H1 (cell line): ENCODE data around the gene TSPAN9. TPM values are rescaled to one million over a fixed set of nuclear protein-coding genes. Genes with fewer than 3 reads are reported as not detected.

ENCODE experiments used
- CTCF ChIA-PET: fragments of 300-600 bp; sonication (Branson Sonifier 250); formaldehyde crosslinking; loops from one replicate; lab custom pipeline; 2021; ENCODE audit not compliant: partially characterized antibody; lab: Charles Lee
- POLR2A ChIA-PET: fragments of 300-600 bp; sonication (Branson Sonifier 250); formaldehyde crosslinking; loops from one replicate; lab custom pipeline; 2021; ENCODE audit warnings: inconsistent platforms; ENCODE audit not compliant: partially characterized antibody; lab: Charles Lee
- DNase-seq, 2 experiments: peaks; one replicate each; pipeline versions ENCODE4 v3.0.0 to v3.0.0-alpha.2; 2010 to 2022; ENCODE audit warnings: low spot score in 2 of 2, low read depth in 1 of 2, mixed read lengths in 1 of 2
- FAIRE-seq: peaks from 2 replicates; lab custom pipeline; 2011; peaks lifted over from hg19 to GRCh38; lab: Jason Lieb, UNC
- H2AFZ ChIP-seq: 2 replicates; pipeline ENCODE4 v1.8.1; 2012; ENCODE audit warnings: low read length, inconsistent platforms
- H2AK5ac ChIP-seq: 2 replicates; pipeline ENCODE4 v1.6.1; 2013; ENCODE audit warnings: low read depth, low read length
- H2BK120ac ChIP-seq: replicated peaks from 2 replicates; pipeline ENCODE3; 2013; ENCODE audit warnings: low read depth, low read length, inconsistent platforms
- H2BK12ac ChIP-seq: 2 replicates; pipeline ENCODE4 v1.6.1; 2013; ENCODE audit warnings: low read depth, low read length
- H2BK15ac ChIP-seq: 2 replicates; pipeline ENCODE4 v1.6.1; 2013; ENCODE audit warnings: low read length
- H2BK20ac ChIP-seq: 2 replicates; pipeline ENCODE4 v1.6.1; 2013; ENCODE audit warnings: low read length
- H2BK5ac ChIP-seq: 2 replicates; pipeline ENCODE4 v1.6.1; 2013; ENCODE audit warnings: low read depth, low read length
- H3K14ac ChIP-seq: 2 replicates; pipeline ENCODE4 v1.6.1; 2013; ENCODE audit warnings: inconsistent platforms; ENCODE audit not compliant: insufficient read length
- H3K18ac ChIP-seq: 2 replicates; pipeline ENCODE4 v1.6.1; 2013; ENCODE audit warnings: low read length; ENCODE audit errors: extremely low read depth
- H3K23ac ChIP-seq: 2 replicates; pipeline ENCODE4 v1.6.1; 2013; ENCODE audit warnings: inconsistent platforms; ENCODE audit not compliant: insufficient read length
- H3K23me2 ChIP-seq: 2 replicates; pipeline ENCODE4 v1.6.1; 2013; ENCODE audit warnings: low read depth, low read length
- H3K27ac ChIP-seq: 2 replicates; pipeline ENCODE4 v1.6.1; 2011; ENCODE audit warnings: low read depth, low read length, inconsistent platforms
- H3K27me3 ChIP-seq, 4 experiments: replicated peaks in 1 of 4; 1 replicate in 1 of 4; 2 replicates in 3 of 4; pipeline versions ENCODE4 v1.6.1 to v1.8.1; 2011 to 2013; ENCODE audit warnings: low read length in 3 of 4, mild to moderate bottlenecking in 3 of 4, inconsistent platforms in 2 of 4, mixed read lengths in 2 of 4, moderate library complexity in 1 of 4; ENCODE audit not compliant: control insufficient read depth in 3 of 4, insufficient read depth in 3 of 4; ENCODE audit errors: extremely low read depth in 1 of 4
- H3K36me3 ChIP-seq, 4 experiments: 2 replicates each; pipeline versions ENCODE4 v1.6.1 to v1.8.1; 2011 to 2013; ENCODE audit warnings: mild to moderate bottlenecking in 4 of 4, low read length in 3 of 4, moderate library complexity in 2 of 4, control low read depth in 1 of 4, inconsistent platforms in 1 of 4; ENCODE audit not compliant: insufficient read depth in 4 of 4, control insufficient read depth in 2 of 4
- H3K4ac ChIP-seq: replicated peaks from 2 replicates; pipeline ENCODE3; 2013; ENCODE audit warnings: low read length, low read depth, mixed read lengths, inconsistent platforms; ENCODE audit not compliant: insufficient read length
- H3K4me1 ChIP-seq, 4 experiments: replicated peaks in 1 of 4; 1 replicate in 1 of 4; 2 replicates in 3 of 4; pipeline versions ENCODE4 v1.6.1 to v1.8.1; 2011 to 2013; ENCODE audit warnings: low read length in 3 of 4, inconsistent platforms in 2 of 4, mixed read lengths in 1 of 4; ENCODE audit not compliant: insufficient read depth in 4 of 4, control insufficient read depth in 3 of 4
- H3K4me2 ChIP-seq, 2 experiments: 2 replicates each; pipeline versions ENCODE4 v1.6.1 to v1.8.1; 2011 to 2013; ENCODE audit warnings: low read depth in 2 of 2, low read length in 2 of 2, control low read depth in 1 of 2, inconsistent platforms in 1 of 2, mild to moderate bottlenecking in 1 of 2; ENCODE audit not compliant: insufficient read depth in 1 of 2
- H3K4me3 ChIP-seq, 4 experiments: fragments of 200-600, 300-600 bp in 1 of 4; sonication (generic), shearing (Covaris generic), sonication (Bioruptor Twin) in 1 of 4; 2 replicates each; pipeline versions ENCODE4 v1.5.1 to v1.8.1; 2011 to 2016; ENCODE audit warnings: low read length in 4 of 4, low read depth in 3 of 4, control low read depth in 2 of 4, inconsistent platforms in 2 of 4, mild to moderate bottlenecking in 2 of 4, mixed read lengths in 1 of 4, moderate library complexity in 1 of 4; ENCODE audit not compliant: insufficient read depth in 2 of 4; ENCODE audit errors: extremely low read depth in 1 of 4
- H3K56ac ChIP-seq: replicated peaks from 2 replicates; pipeline ENCODE3; 2013; ENCODE audit warnings: low read depth, mild to moderate bottlenecking, mixed read lengths, low read length, inconsistent platforms; ENCODE audit not compliant: insufficient read length
- H3K79me1 ChIP-seq: 2 replicates; pipeline ENCODE4 v1.6.1; 2013; ENCODE audit warnings: low read depth, low read length, control low read depth
- H3K79me2 ChIP-seq, 2 experiments: 2 replicates each; pipeline versions ENCODE4 v1.6.1 to v1.8.1; 2012 to 2013; ENCODE audit warnings: low read length in 2 of 2, mild to moderate bottlenecking in 2 of 2, inconsistent platforms in 1 of 2; ENCODE audit not compliant: insufficient read depth in 2 of 2, control insufficient read depth in 1 of 2
- H3K9ac ChIP-seq, 4 experiments: replicated peaks in 1 of 4; 1 replicate in 1 of 4; 2 replicates in 3 of 4; pipeline versions ENCODE4 v1.6.1 to v1.8.1; 2011 to 2013; ENCODE audit warnings: low read depth in 3 of 4, low read length in 3 of 4, control low read depth in 2 of 4, mild to moderate bottlenecking in 2 of 4, moderate library complexity in 2 of 4, inconsistent platforms in 1 of 4; ENCODE audit errors: extremely low read depth in 1 of 4
- H3K9me3 ChIP-seq, 2 experiments: 2 replicates each; pipeline versions ENCODE4 v1.6.1 to v1.8.1; 2012 to 2013; ENCODE audit warnings: mild to moderate bottlenecking in 2 of 2, moderate library complexity in 2 of 2, control low read depth in 1 of 2, inconsistent platforms in 1 of 2, low read depth in 1 of 2, low read length in 1 of 2, mixed read lengths in 1 of 2; ENCODE audit not compliant: insufficient read depth in 2 of 2
- H4K20me1 ChIP-seq, 2 experiments: replicated peaks in 1 of 2; 2 replicates each; pipeline versions ENCODE3 to v1.8.1; 2011 to 2013; ENCODE audit warnings: inconsistent platforms in 2 of 2, low read length in 2 of 2, mild to moderate bottlenecking in 1 of 2; ENCODE audit not compliant: insufficient read depth in 2 of 2, control insufficient read depth in 1 of 2
- H4K5ac ChIP-seq: 2 replicates; pipeline ENCODE4 v1.6.1; 2013; ENCODE audit warnings: low read length, low read depth, mixed read lengths, inconsistent platforms; ENCODE audit not compliant: insufficient read length
- H4K8ac ChIP-seq: 2 replicates; pipeline ENCODE4 v1.8.0; 2013; ENCODE audit warnings: mild to moderate bottlenecking, moderate library complexity, low read length, inconsistent platforms; ENCODE audit not compliant: insufficient read depth; ENCODE audit errors: extremely low read depth
- H4K91ac ChIP-seq: replicated peaks from 2 replicates; pipeline ENCODE3; 2013; ENCODE audit warnings: low read length, mixed read lengths, inconsistent platforms; ENCODE audit not compliant: insufficient read length
- JUND ChIP-seq: IDR thresholded peaks from 2 replicates; pipeline ENCODE4 v1.6.1; 2011; ENCODE audit warnings: mild to moderate bottlenecking, improper control_type of control experiment, low read length
- MAFK ChIP-seq: IDR thresholded peaks from 2 replicates; pipeline ENCODE4 v1.6.1; 2012; ENCODE audit warnings: low read depth, mild to moderate bottlenecking, improper control_type of control experiment, low read length
- RAD21 ChIP-seq, 2 experiments: IDR thresholded peaks in 1 of 2; conservative IDR thresholded peaks in 1 of 2; 2 replicates each; pipeline ENCODE4 v1.6.1; 2011; ENCODE audit warnings: low read depth in 2 of 2, low read length in 2 of 2, improper control_type of control experiment in 1 of 2, inconsistent platforms in 1 of 2, mild to moderate bottlenecking in 1 of 2, moderate library complexity in 1 of 2
- RFX5 ChIP-seq: IDR thresholded peaks from 2 replicates; pipeline ENCODE4 v1.6.1; 2011; ENCODE audit warnings: low read depth, low read length, improper control_type of control experiment, borderline replicate concordance
- SP1 ChIP-seq: IDR thresholded peaks from 2 replicates; pipeline ENCODE4 v1.6.1; 2011; ENCODE audit warnings: low read depth, low read length
- TBP ChIP-seq: IDR thresholded peaks from 2 replicates; pipeline ENCODE4 v1.6.1; 2011; ENCODE audit warnings: low read depth, low read length, improper control_type of control experiment
- TEAD4 ChIP-seq: IDR thresholded peaks from 2 replicates; pipeline ENCODE4 v1.6.1; 2012; ENCODE audit warnings: low read depth, low read length, inconsistent platforms, mixed read lengths
- YY1 ChIP-seq: IDR thresholded peaks from 2 replicates; pipeline ENCODE4 v1.6.1; 2011; ENCODE audit warnings: low read depth, mild to moderate bottlenecking, low read length
- WGBS, 2 experiments: shearing (Covaris generic) in 1 of 2; methylation state at CpG; one replicate each; pipeline versions ENCODE4 v1.1.6 to v1.1.7; 2013 to 2015; ENCODE audit warnings: low lambda C conversion rate in 2 of 2, mixed read lengths in 2 of 2, inconsistent platforms in 1 of 2, low coverage in 1 of 2, missing lambda C conversion rate in 1 of 2; ENCODE audit not compliant: insufficient replicate concordance in 2 of 2, insufficient coverage in 1 of 2, insufficient read length in 1 of 2; ENCODE audit errors: extremely low coverage in 1 of 2, missing lambda C conversion rate in 1 of 2; 5-methylcytosine and 5-hydroxymethylcytosine counted together
- polyA plus RNA-seq, 7 experiments: library from polyadenylated mRNA; depleted of rRNA in 3 of 7; stranded (reverse) in 5 of 7; unstranded in 2 of 7; fragments of >200 nt in 5 of 7; fragments of 200-250 nt in 2 of 7; gene quantifications; 1 replicate in 5 of 7; 2 replicates in 1 of 7; 4 replicates in 1 of 7; pipeline versions ENCODE4 v1.2.1 to v1.2.3, GENCODE V29; 2011 to 2013; ENCODE audit warnings: missing spikeins in 2 of 7, mixed read lengths in 2 of 7
- total RNA-seq: library from RNA; stranded (reverse); fragmentation: NEBNext Ultra II Directional; extraction: Animal tissue kit (Norgen Biotek cat#: 25700); gene quantifications from 2 replicates; pipeline ENCODE4 v1.2.1, GENCODE V29; 2021

TSPAN9 gene
- total and polyA plus RNA-seq, 2 of the 8 experiments (the other 6 are each of a cell fraction or from before 2014, with no cell fraction given) = 11.5 to 29.1 TPM

GRCh38 chr12:3313675-3314663, 236.8 kb downstream of the TSPAN9 start:
- H4K20me1 ChIP-seq = peaks cover 0 to 1% of the 10 kb centered on the region in 2 experiments
- WGBS, 2 experiments = 67% methylated on average over 13 of the region's 13 CpGs; no CpG with 5 or more reads in 1 of the 2 experiments
- peaks cover 0 to 3% (median 0%) of the 10 kb centered on the region in 4 experiments; a peak in 2 of 7 replicates for H3K4me1 ChIP-seq
- H2BK120ac ChIP-seq = no peak overlapping the region
- H2BK12ac ChIP-seq = no peak overlapping the region
- H2BK15ac ChIP-seq = 0 out of 2 replicates have a peak overlapping the region, but pooled peaks have one; percentile 37
- H3K23ac ChIP-seq = no peak overlapping the region
- H4K8ac ChIP-seq = peak overlapping the region; percentile 37; the same call in 1 of the 2 replicates
- no peak overlapping the region for H2AFZ ChIP-seq
- H3K56ac ChIP-seq = no peak overlapping the region
- CTCF ChIA-PET = interaction anchor here (0.6 to 13.4 kb wide), 90 partner anchors 8 to 963 kb away, joined by 3 to 216 read pairs (median 5); no protein-coding TSS in a partner anchor
- no peaks in the 10 kb centered on the region for H3K36me3 ChIP-seq
- no peak overlapping the region for H3K18ac ChIP-seq
- H2BK5ac ChIP-seq = no peak overlapping the region
- no peaks in the 10 kb centered on the region for H3K79me1 ChIP-seq
- H3K4me2 ChIP-seq = no peak overlapping the region
- FAIRE-seq = no peak
- no peaks in the 10 kb centered on the region for H3K79me2 ChIP-seq
- no peak overlapping the region for H4K91ac ChIP-seq
- H3K4ac ChIP-seq = no peak overlapping the region
- POLR2A ChIA-PET = interaction anchor here (1.1 to 1.7 kb wide), 2 partner anchors 11 to 20 kb away, joined by 3 to 4 read pairs; no protein-coding TSS in a partner anchor
- no peaks in the 10 kb centered on the region; a peak in 2 of 7 replicates for H3K27me3 ChIP-seq
- no peak overlapping the region for H4K5ac ChIP-seq
- H3K27ac ChIP-seq = no peak overlapping the region
- no peaks in the 10 kb centered on the region for H3K23me2 ChIP-seq
- H3K14ac ChIP-seq = no peak overlapping the region
- H2BK20ac ChIP-seq = no peak overlapping the region
- no peaks in the 10 kb centered on the region for H3K9me3 ChIP-seq
- DNase-seq = no peak
- H3K4me3 ChIP-seq = no peak overlapping the region
- H2AK5ac ChIP-seq = no peak overlapping the region
- no peak overlapping the region for H3K9ac ChIP-seq
- TF ChIP-seq RFX5 (no peak), MAFK (no peak), RAD21 (IDR thresholded peaks at IDR 0.05 in 1 of 2, conservative IDR thresholded peaks at IDR 0.05 in 1 of 2; ENCODE audit: low read depth in 2 of 2, low read length in 2 of 2) (peak; percentile 76 to 82), SP1 (no peak), TEAD4 (no peak), YY1 (0 out of 2 replicates have a peak, but pooled peaks have one; percentile 21), JUND (no peak), TBP (peak; percentile 70; the same call in 1 of the 2 replicates)
